Measurements from ENCODE around the gene SEMA6B.

DNA sequence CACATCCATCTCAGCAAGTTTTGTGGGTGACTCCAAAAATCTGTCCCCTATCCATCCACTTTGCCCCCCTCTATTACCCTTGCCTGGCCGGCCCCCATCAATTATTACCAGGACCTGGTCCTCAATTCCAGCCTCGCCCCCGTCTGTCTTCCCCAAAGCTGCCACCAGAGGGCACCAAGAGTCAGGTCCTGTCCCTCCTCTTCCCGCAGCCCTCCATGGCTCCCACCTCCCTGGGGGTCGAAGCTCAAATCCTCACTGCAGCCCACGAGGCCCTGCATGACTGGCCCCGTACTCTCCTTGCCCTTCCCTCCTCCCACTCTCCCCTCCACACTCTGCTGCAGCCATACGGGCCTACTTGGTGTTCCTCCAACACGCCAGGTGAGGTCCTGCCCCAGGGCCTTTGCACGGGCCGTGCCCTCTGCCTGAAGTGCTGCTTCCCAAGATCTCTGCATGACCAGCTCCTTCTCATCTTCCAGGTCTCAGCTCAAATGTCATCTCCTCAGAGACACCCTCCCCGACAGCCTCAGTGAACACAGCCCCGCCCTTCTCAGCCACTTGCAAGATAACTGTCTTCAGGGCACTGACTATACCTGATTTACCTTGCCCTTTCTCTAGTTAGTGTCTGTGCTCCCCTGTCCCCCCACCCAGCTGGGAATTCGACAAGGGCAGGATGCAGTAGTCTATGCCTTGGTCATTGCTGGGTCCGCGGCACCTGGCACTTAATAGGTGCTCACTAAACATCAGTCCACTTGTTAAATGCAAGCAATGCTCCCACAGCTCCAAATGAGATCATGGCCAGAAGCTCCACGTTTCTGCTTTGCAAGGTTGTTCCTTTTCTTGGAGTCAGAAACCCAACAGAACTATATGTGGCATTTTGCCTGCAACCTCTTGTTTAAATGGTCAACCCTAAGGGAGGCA lies 16.8 kb upstream of the SEMA6B start:
- TF ChIP-seq, protein P1, sequence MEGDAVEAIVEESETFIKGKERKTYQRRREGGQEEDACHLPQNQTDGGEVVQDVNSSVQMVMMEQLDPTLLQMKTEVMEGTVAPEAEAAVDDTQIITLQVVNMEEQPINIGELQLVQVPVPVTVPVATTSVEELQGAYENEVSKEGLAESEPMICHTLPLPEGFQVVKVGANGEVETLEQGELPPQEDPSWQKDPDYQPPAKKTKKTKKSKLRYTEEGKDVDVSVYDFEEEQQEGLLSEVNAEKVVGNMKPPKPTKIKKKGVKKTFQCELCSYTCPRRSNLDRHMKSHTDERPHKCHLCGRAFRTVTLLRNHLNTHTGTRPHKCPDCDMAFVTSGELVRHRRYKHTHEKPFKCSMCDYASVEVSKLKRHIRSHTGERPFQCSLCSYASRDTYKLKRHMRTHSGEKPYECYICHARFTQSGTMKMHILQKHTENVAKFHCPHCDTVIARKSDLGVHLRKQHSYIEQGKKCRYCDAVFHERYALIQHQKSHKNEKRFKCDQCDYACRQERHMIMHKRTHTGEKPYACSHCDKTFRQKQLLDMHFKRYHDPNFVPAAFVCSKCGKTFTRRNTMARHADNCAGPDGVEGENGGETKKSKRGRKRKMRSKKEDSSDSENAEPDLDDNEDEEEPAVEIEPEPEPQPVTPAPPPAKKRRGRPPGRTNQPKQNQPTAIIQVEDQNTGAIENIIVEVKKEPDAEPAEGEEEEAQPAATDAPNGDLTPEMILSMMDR (IDR thresholded peaks at IDR 0.05), result peak; percentile 51 to 90 (median 70)
- TF ChIP-seq POLR2A (IDR thresholded peaks at IDR 0.05), result no peak
